HG03520 (cell line): ENCODE data around the gene PRICKLE2.

ENCODE experiments used
- ATAC-seq: cut with Tn5 transposase; IDR thresholded peaks from one replicate; pipeline ENCODE4 v1.9.1; 2021; ENCODE audit warnings: mild to moderate bottlenecking, moderate library complexity; ENCODE audit not compliant: unreplicated experiment

PRICKLE2 gene, protein sequence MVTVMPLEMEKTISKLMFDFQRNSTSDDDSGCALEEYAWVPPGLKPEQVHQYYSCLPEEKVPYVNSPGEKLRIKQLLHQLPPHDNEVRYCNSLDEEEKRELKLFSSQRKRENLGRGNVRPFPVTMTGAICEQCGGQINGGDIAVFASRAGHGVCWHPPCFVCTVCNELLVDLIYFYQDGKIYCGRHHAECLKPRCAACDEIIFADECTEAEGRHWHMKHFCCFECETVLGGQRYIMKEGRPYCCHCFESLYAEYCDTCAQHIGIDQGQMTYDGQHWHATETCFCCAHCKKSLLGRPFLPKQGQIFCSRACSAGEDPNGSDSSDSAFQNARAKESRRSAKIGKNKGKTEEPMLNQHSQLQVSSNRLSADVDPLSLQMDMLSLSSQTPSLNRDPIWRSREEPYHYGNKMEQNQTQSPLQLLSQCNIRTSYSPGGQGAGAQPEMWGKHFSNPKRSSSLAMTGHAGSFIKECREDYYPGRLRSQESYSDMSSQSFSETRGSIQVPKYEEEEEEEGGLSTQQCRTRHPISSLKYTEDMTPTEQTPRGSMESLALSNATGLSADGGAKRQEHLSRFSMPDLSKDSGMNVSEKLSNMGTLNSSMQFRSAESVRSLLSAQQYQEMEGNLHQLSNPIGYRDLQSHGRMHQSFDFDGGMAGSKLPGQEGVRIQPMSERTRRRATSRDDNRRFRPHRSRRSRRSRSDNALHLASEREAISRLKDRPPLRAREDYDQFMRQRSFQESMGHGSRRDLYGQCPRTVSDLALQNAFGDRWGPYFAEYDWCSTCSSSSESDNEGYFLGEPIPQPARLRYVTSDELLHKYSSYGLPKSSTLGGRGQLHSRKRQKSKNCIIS

DNA sequence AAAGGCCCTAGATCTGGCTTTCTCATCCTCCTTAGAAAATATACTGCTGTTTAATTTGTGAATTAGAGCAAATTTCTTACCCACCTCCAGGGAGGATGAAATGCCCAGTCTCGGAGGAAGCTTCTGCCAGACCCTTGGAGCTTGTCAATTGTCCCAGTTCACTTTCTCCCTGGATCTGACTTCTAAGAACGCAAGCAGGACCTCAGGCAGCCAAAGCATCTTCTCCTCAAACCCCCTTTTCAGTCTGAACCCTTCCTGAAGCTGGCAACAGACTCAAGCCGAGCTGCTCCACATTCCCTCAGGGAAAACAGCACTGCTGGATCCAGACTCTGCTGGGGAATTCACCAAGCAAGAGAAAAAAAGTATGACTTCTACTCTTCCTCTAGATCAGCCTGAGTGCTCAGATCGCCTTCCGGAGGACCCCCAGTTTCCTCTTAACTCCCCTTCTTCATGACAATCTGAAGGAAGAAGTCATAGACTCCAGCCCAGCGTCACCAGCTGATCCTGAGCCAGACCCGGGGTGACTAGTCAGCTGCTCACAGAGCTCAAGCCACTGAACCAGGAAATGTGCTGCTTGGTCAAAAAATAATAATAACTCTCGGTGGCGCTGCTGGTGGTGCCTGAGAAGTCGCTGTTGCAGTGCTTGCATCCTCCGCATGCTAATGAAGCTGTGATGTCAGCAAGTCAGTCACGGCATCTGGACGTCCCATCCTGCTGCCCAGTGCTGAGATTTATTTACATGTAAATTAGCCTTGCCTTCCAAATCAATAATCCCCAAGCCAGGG lies at the start of gene PRICKLE2:
Gene PRICKLE2 (minus strand): TSS at position 641 of the 785 bp plus-strand sequence. CDS start 26,539 bp downstream, outside the sequence.
- ATAC-seq: peak; percentile 94

DNA sequence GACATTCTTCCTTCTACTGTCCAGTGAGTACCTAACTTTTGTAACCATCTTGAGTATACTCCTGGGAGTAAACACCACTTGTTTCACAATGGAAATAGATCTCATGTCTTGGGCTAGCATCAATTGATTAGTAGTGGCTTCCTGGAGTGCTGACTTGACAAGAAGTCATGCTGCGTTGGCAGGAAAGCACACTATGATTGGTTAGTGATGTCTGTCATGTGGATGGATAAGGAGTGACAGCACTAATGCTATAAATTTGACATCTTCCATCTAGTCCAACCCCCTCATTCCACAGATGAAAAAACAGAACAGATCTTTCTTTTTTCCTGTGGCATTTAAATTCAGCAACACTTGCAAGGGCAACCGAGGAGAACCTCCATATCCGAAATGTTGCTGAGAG lies 47.6 kb upstream of the PRICKLE2 start:
- no peak for ATAC-seq

DNA sequence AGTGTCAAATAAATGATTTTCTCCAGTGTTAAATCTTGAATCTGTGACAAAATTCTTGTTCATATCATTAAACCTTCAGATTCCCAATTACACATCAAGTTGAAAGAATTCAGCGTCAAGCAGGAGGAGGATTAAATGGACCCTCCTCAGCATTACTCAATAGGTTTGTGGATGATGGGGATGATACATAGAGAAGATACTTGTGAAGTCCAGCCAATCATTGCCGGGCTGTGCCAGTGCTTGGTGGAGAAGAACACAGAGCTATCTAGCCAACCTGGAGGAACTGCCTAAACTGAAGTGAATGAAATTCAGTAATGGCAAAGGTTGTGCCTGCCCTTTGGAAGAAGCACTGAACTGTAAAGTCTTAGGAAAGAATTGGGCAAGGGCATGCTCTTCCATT lies 47.0 kb upstream of the PRICKLE2 start:
- ATAC-seq: no peak

DNA sequence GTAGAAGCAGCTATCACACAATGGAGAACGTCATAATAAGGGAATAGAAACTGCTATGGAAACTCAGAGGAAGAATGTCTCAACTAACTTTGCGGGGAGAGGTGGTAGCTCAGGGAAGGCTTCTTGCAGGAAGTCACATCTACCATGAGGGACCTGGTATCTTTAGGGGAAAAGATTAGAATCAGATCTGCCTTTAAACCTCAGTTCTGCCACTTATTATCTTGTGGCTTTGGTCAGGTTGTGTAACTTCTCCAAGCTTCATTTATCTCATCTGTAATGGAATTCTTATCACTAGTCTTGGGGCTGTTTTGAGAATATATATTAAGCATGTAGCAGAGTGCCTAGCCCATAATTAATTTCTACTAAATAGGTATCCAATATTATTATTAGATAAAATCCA lies 46.4 kb upstream of the PRICKLE2 start:
- no peak for ATAC-seq

DNA sequence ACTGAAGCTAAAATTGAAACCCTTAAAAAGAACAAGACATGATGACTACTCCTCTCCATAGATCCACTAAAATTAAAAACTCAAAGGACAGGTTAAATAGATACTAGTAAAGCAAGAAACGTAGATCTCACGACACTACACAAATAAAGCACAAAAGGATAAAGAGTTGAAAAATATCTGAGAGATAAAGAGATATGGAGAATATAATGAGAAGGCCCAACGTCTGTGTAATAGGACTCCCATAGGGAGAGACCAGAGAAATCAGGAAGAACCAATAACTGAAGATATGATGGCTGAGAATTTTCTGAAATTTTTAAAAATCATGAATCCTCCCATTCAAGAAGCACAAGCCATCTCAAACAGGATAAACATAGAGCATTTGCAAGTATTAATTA lies 45.6 kb upstream of the PRICKLE2 start:
- ATAC-seq: no peak

DNA sequence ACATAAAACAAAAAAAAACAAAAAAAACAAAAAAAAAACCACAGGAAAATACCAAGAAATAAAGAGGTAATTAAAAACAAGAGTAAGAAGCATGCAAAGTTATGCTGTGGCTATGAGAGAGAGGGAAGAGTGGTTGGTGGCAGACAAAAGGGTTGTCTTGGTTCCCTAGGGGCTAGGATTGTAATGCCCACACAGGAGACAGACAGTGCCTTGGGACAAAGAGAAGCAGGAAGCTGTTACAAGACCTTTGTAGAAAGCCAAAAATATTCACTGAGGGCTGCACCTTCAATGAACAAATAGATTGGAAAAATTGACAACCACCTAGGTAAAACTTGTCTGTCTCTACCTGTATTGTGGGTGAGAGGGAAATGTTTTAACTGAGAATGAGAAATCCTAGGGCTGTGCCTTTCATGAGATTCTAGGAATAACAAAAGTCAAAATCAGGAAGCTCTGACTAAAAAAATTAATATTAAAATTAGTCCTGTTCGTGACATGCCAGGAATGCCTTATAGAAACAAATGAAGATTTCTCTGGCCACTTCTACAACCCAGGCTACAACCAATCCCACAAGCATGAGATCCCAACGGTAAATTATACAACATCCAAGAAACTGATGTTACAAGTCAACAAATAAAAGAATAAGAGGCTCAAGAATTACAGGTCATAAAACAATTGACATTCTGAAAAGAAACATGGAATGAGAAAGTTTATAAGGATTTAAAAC lies 45.0 kb upstream of the PRICKLE2 start:
- no peak for ATAC-seq

DNA sequence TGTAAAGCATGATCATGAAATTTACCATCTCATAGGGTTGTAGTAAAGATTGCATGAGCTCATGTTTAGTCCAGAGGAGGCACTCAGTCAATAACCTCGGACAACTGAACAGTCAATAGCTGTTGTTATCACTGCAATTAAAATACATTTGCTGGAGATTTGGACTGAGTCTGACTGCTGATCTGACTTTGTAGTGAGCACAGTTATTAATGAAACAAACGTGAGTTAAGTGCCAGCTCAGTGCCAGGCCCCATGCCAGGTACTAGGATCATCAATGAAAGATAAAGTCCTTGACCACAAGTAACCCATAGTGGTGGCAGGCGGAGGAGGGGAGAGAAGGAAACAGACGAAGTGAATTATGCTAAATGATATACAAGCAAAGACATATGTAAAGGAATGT lies 43.7 kb upstream of the PRICKLE2 start:
- ATAC-seq: no peak

DNA sequence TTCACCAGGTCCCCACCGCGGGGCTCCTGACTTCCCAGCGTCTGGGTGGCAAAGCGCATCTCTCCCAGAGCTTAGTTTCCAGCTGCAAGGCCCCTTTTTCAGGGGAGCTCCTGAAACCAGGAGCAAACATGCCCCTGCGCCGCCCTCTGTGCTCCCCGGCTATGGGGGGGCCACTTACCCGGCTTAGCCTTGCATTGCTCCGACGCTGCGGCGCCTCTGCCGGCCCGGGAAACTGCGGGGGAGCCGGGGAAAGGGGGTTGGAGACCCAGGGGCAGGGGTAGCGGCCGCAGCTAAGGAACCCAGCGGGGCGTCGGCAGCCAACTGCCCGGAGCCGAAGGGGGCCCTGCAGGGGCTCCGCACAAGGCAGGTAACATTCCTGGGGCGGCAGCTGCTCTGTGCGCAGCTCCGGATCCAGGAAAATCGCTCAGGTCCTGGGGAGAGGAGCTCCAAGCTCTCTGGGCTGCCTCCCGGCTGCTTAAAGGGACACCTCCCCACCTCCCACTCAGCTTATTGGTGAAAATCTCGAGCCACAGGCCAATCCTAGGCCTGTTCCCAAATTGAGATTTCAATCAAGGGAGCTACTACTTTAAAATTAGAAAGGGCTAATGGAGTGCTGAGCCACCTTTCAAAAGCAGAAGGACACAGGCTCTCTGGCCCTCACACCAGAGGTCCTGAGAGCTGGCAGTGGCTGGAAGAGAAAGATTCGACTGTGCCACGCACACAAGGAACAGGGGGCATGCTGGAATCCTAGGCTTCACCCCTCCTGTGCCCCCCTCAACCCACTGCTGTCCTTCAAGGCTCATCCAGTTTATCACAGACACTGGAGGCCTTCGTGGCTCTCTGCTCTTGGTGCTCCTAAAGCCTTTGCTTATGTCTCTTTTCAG lies 42.7 kb upstream of the PRICKLE2 start:
- no peak for ATAC-seq

DNA sequence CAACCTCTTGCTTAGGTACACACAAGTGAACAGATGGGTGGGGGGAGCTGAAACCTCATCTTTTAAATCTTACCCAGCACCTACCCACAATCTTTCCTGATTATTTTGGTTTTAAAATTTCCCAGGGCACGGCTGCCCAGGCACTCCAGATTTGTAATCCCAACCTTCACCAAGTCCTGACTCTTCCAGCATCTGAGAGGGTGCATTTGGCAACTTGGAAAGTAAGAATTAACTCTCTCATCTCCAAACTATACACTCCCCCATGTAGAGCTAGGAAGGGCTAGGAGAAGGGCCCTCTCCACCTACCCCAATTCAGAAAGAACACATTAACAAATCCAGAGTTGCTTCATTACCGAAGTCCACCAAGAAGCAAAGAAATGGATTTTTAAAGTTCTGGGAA lies 41.7 kb upstream of the PRICKLE2 start:
- ATAC-seq: no peak

DNA sequence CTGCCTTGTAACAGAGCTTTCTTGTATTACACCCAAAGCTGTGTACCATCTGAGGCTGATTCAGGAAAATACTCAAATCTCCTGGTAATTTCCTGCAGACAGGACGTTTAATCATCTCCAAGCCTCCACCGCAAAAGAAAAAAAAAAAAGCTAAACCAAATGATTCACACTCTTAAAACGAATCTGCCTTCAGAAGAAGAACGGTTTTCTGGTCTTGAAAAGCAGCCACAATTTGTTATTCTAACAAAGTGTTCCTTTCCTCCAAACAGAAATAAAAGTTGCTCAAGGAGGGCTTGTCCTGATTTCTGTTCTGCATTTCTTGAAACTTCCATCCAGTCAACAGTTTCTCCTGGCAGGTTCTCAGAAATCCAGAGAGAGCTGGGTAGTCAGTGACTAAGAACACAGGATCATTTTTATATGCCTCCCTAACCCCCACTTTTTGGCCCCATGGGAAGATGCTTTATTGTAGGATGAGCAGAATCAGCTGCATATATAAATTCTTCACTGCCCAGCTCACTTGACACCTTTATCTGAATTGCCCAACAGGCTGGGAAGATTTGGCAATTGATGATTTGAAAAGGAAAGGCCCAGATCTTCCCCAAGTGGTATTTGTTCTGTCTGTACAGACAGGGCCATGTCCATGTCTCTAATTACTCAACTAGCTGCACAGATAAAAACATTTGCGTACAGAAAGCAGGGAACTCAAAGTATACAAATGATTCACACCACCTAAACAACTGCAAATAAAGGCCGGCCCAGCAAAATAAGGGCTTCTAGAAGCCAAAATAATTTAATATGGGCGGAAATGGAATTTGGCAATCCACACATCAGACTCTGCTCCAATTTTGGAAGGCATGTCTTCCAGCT lies 41.0 kb upstream of the PRICKLE2 start:
- no peak for ATAC-seq

DNA sequence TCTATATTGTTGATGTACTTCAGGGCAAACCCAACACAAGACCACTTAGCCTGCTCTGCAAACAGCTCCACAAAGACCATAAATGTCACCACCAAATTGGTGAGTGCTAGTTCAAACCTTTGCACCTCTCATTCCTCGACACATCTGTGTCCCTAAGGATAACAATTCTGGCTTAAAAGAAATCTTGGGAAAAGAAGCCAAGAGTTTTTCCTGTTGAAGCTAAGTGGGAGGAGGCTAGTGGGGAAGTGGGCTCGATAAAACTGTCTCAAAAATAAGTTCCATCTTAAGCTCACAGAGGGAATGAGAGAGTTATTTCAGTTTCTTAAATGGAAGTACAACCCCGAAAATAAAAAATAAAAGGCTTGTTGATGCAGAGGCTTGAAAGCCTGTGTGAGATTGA lies 40.4 kb upstream of the PRICKLE2 start:
- ATAC-seq: no peak

DNA sequence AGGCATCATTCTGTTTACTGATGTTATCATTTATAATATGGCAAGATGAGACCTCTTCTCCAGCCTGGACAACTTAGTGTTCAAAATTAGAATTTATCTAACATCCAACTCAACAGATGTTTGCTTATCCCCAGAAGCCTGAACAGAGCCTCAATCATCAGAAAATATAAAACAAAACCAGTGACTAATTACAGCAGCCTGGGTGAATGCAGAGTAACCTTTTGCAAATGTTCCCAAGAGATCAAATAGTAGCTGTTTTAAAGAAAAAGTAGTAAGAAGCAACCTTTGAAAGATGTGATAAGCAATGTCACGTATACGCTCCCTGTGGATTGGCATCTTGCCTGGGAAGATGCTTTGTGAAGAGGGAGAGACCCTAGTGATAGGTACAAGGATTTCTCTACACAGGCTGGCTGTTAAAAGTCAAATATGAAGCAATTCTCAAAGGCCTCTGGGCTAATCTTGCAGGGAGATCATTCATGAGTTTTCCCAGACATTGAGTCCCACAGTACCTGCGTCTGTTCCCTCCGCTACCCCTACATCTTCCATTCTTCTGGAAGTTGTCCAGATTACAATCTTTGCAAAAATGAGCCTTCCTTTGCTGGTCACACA lies 39.3 kb upstream of the PRICKLE2 start:
- ATAC-seq: no peak

DNA sequence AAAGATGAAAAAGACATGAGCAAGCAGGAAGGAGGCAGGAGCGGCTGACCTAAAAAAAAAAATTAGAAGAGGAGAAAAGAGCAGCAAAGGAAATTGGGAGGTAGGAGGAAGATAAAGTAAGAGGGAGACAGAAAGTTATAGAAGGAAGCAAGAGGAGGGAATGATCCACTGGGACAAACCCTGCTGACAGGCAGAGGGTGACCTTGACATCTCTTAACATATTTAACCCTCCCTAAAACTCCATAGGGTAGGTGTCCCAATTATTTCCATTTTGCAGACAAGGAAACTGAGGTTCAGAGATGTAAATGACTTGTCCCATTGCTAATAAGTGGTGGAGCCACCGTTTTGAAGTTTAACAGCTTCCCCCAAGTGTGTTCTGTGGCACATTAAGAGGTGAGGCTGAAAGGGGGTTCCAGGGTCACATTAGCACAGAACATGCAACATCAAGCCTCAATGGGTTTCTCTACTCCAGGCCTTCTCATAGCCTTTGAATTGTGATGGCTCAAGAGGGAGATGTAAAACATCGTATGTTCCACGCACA lies 37.4 kb upstream of the PRICKLE2 start:
- ATAC-seq: no peak

DNA sequence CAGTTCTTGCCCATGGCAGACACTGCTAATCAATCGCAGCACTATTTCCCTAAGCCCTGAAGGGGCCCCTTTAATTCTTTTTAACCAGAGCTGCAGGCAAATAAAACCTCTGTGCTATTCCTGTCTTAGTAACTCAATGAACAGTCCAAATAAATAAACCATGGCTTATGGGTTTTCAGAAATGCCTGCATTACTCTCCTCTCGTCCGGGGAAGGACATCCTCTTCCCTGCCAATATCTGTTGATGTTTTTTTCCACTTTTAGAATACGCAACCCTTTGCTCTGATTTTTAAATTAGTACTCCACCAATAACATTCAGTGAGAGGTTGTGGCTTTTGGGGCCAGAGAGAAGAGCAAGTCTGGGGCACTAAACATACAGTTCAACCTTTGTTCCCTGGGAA lies 35.2 kb upstream of the PRICKLE2 start:
- no peak for ATAC-seq

DNA sequence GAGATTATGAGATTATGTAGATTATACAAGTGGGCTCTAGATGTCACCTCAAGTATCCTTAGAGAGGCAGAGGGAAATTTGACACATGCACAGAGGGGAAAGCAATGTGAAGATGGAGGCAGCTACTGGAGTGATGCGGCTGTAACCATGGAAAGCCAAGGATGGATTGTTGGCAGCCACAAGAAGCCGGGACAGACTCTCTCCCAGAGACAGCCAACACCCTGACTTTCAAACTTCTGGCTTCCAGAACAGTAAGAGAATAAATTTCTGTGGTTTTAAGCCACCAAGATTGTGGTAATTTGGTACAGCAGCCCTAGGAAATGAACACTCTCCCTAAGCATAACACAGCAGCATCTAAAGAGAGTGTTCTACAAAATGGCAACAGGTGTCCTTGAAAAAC lies 34.4 kb upstream of the PRICKLE2 start:
- no peak for ATAC-seq

DNA sequence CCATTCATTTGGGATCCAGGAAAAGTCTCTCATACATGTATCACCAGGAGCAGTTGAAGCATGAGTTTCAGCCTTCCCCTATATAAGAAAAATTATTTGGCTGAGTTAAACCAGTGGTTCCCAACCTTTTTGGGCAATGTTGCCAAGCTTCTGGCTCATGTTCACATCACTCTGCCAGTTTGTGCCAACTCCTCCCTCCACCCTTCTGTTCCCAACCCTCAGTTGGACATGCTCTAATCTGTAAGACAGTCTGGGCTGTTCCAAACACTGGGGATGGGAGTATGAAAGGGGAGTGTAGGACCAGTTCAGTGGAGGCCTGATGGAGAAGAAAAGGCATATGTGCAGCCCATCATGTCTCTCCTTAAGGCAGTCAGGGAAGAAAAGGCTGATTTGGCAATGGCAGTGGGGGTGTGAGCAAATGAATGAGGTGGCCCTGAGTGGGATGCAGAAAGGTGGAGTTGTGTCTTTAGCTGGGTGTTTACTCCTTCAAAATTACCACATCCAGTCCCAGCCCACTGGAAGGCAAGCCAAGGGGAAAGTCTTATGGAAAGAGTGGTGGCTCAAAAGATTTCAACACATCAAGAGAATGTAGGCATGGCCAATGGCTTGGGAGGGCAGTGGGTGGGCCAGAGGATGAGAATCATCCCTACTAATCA lies 32.0 kb upstream of the PRICKLE2 start:
- no peak for ATAC-seq

DNA sequence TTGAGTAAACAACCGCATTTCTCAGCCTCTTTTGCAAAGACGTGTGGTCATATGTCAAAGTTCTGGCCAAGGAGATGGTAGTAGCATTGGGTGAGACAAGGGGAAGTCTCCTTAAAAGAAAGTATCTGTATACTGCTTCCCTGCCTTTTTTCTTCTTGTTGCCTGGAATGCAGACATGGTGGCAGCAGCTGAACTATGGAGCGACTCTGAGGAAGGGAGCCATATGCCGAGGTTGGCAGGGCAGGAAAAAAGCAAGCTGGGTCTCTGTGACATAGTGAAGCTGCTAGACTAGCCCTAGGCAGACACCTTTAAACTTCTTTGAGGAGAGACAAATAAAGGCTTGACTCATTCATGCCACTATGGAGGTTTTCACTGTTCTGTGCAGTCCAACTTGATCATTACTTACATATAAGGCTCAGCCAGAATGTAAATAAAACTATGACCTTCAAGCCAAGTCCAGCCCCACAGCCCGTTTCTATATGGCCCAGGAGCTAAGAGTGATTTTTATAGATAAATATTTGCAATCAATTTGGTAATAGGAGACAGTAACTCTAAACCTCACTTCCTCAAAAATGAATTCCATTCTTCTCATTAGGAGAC lies 30.6 kb upstream of the PRICKLE2 start:
- no peak for ATAC-seq
